HFFc6 (cell line): ENCODE results near the gene SH3RF3. TPM values are rescaled to one million over a fixed set of nuclear protein-coding genes. Genes with fewer than 3 reads are reported as not detected.

Experiments used
- DNase-seq: peaks from one replicate; pipeline ENCODE4 v3.0.0-alpha.2; 2018
- H3K27ac Mint-ChIP-seq: 2 replicates; pipeline ENCODE4 v1.8.0; 2020; ENCODE audit warnings: mild to moderate bottlenecking, mixed read lengths
- H3K27me3 Mint-ChIP-seq: 2 replicates; pipeline ENCODE4 v1.8.0; 2021; ENCODE audit warnings: mild to moderate bottlenecking, moderate library complexity, mixed read lengths; ENCODE audit not compliant: insufficient read depth
- H3K36me3 Mint-ChIP-seq: 2 replicates; pipeline ENCODE4 v1.8.0; 2021; ENCODE audit warnings: low read depth, mixed read lengths
- H3K4me1 Mint-ChIP-seq: 2 replicates; pipeline ENCODE4 v1.8.0; 2020; ENCODE audit warnings: low read depth, mixed read lengths
- H3K4me3 Mint-ChIP-seq: 2 replicates; pipeline ENCODE4 v1.8.0; 2020; ENCODE audit warnings: mild to moderate bottlenecking, moderate library complexity, mixed read lengths
- H3K9me3 Mint-ChIP-seq: 2 replicates; pipeline ENCODE4 v1.8.0; 2020; ENCODE audit warnings: mild to moderate bottlenecking, mixed read lengths
- total RNA-seq, 6 experiments: library from RNA; stranded (reverse); fragmentation: NEBNext Ultra II Directional; extraction: Animal tissue kit (Norgen Biotek cat#: 25700); gene quantifications; 2 replicates in 1 of 6; 3 replicates in 5 of 6; pipeline ENCODE4 v1.2.3, GENCODE V29; 2021
- TF ChIP-seq, protein P1 (sequence below): fragments of 200-600 bp; sonication (generic); IDR thresholded peaks from 2 replicates; pipeline ENCODE4 v1.5.0; 2021; ENCODE audit warnings: antibody characterized with exemption, mild to moderate bottlenecking

SH3RF3 gene
- total RNA-seq, 6 experiments from 2014 or later, result 2.4 to 4.4 (median 3.7) TPM

DNA sequence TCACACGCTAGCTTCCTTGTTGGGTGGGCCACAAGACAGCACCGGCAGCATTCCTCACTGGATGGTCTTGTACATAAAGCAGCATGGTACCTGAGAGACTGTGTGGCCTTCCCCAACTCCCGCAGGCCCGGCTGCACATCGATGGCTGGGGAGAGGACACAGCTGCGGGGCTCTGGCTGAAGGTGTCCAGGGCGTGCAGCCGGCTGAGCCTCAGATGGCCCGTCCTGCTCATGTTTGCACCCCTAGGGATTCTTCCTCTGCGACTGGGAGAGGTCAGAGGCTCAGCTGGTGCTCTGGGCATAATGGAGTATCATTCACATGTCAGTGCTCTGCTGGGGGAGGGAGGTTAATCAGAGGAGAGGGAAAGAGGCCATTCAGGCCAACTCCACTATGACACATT lies 276.9 kb downstream of the SH3RF3 start:
- TF ChIP-seq, protein P1, sequence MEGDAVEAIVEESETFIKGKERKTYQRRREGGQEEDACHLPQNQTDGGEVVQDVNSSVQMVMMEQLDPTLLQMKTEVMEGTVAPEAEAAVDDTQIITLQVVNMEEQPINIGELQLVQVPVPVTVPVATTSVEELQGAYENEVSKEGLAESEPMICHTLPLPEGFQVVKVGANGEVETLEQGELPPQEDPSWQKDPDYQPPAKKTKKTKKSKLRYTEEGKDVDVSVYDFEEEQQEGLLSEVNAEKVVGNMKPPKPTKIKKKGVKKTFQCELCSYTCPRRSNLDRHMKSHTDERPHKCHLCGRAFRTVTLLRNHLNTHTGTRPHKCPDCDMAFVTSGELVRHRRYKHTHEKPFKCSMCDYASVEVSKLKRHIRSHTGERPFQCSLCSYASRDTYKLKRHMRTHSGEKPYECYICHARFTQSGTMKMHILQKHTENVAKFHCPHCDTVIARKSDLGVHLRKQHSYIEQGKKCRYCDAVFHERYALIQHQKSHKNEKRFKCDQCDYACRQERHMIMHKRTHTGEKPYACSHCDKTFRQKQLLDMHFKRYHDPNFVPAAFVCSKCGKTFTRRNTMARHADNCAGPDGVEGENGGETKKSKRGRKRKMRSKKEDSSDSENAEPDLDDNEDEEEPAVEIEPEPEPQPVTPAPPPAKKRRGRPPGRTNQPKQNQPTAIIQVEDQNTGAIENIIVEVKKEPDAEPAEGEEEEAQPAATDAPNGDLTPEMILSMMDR, result no peak
- Mint-ChIP-seq H3K27me3 (peaks cover 12% of the 10 kb centered on the region), H3K36me3 (no peaks in the 10 kb centered on the region), H3K4me3 (no peak overlapping the region), H3K4me1 (peaks cover 16% of the 10 kb centered on the region), H3K9me3 (no peaks in the 10 kb centered on the region), H3K27ac (no peak overlapping the region)
- DNase-seq, result no peak

DNA sequence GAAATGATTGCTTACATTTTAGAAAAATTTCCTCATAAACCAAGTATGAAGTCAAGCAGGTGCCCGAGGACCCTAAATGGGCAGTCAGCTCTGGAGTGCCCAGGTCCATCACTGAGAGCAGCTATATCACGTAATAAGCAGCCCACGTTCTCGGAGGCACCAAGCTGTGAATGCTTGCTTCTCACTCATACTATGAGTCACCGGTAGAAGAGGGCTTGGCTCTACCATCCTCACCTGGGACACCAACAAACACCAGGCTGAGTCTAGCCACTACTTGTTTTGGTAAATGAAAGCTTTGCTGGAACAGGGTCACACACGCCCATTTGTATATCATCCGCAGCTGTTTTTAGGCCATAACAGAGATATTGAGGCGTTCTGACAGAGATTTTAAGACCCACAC lies 277.3 kb downstream of the SH3RF3 start:
- H3K9me3 Mint-ChIP-seq, result no peaks in the 10 kb centered on the region
- H3K27ac Mint-ChIP-seq, result no peak overlapping the region
- TF ChIP-seq, protein P1, result no peak
- H3K36me3 Mint-ChIP-seq, result no peaks in the 10 kb centered on the region
- no peak for DNase-seq
- peaks cover 16% of the 10 kb centered on the region for H3K4me1 Mint-ChIP-seq
- H3K27me3 Mint-ChIP-seq, result peaks cover 12% of the 10 kb centered on the region
- H3K4me3 Mint-ChIP-seq, result no peak overlapping the region

DNA sequence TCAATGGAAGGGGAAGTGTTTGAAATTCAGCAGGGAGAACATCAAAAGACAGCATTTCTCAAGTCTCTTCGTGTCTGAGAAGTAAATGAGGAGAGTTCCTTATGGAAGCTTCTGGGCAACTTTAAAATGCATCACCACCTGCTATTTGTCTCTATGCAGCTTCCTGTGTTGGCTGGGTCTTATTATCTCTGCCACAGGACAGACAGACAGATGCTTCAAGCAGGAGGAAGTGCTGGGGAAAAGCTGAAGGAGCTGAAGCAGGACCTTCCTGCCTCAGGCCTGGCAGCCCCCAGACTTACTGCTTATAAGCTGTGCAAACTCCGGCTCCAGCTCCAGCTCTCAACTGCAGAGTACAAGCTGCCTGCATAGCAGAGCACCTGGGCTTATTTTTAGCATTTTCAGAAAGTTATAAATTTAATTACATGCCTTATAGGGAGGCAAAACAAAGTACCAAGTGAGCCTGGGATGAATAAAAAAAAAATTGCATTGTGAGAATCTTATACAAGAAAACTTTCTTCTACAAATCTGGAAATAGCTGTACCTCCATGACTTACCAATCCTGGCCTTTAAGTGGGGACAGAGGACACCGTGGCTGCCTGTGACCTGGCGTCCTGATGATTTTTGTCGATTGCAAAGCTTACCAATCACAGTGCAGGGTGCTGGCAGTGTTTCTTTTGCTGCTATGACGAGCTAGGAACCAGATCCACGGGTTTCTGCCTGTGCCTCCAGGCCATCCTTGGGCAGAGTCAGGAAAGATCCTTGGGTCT lies 278.5 kb downstream of the SH3RF3 start:
- Mint-ChIP-seq H3K9me3 (no peaks in the 10 kb centered on the region), H3K36me3 (no peaks in the 10 kb centered on the region), H3K27ac (no peak overlapping the region), H3K4me3 (no peak overlapping the region), H3K27me3 (peaks cover 15% of the 10 kb centered on the region), H3K4me1 (peaks cover 16% of the 10 kb centered on the region)
- TF ChIP-seq, protein P1, result no peak
- DNase-seq, result no peak

DNA sequence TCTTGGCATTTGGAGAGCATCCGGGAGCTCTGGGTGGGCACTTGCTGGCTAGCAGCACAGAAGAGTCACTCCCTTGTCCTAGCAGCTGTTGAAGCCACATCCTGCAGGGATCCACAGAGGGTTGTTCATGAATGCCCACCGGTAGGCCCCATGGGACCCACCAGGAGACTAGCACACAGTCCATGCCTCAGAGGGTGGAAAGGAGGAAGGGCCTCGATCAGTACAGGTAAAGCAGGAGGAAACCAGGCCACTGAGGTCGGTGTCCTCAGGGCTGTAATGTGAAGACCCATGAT lies 279.0 kb downstream of the SH3RF3 start:
- H3K36me3 Mint-ChIP-seq, result no peaks in the 10 kb centered on the region

DNA sequence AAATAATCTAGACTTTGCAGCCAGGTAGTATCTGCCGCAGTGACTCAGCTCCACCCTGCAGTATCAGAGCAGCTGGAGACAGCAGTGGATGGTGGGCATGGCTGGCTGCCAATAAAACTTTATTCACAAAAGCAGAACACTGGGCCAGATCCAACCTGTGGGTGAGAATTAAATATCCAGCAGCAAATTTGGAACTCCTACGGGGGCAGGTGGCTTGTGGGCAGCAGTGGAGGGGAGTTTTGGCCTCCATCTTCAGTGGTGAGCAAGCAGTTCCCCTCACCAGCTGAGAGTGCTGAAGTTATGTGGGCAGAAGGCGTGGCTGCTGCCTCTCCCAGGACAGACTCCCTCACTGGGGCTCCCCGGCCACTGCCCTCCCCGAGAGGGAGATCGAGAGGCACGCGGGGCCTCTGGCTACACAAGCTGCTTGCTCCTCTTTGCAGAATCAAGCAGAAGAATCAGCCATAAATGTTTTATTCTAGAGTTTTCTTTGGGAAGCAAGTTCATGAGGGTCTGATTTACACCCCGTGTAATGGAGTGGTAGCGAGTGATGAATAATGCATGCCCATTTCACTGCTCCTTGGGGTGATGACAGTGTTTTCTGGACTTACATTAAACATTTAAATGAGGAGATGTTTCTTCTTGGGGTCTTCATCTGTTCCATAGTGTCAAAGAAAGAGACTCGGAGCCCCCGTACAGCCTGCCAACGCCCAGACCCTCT lies 280.5 kb downstream of the SH3RF3 start:
- peaks cover 20% of the 10 kb centered on the region for H3K27me3 Mint-ChIP-seq
- H3K4me1 Mint-ChIP-seq, result peaks cover 5% of the 10 kb centered on the region; the same call in 1 of the 2 replicates
- DNase-seq, result no peak

More for the DNA sequence above, 279.0 kb downstream of the SH3RF3 start:
- peaks cover 17% of the 10 kb centered on the region for H3K27me3 Mint-ChIP-seq
- H3K4me1 Mint-ChIP-seq, result peaks cover 16% of the 10 kb centered on the region
- no peak overlapping the region for H3K27ac Mint-ChIP-seq
- no peak overlapping the region for H3K4me3 Mint-ChIP-seq
- TF ChIP-seq, protein P1, result no peak
- no peak for DNase-seq
- H3K9me3 Mint-ChIP-seq, result no peaks in the 10 kb centered on the region

More for the DNA sequence above, 280.5 kb downstream of the SH3RF3 start:
- H3K4me3 Mint-ChIP-seq, result no peak overlapping the region
- no peaks in the 10 kb centered on the region for H3K36me3 Mint-ChIP-seq
- no peaks in the 10 kb centered on the region for H3K9me3 Mint-ChIP-seq
- no peak overlapping the region for H3K27ac Mint-ChIP-seq
- TF ChIP-seq, protein P1, result no peak
